Neural cell (in vitro differentiated cells): ENCODE measurements around the gene UBE2V1.

Source experiments
- CTCF ChIP-seq: fragments of 450-650 bp; IDR thresholded peaks from 2 replicates; pipeline ENCODE4 v1.5.1; 2014; ENCODE audit warnings: antibody characterized with exemption, mild to moderate bottlenecking, moderate library complexity; ENCODE audit not compliant: poor library complexity, severe bottlenecking
- EP300 ChIP-seq: fragments of 450-650 bp; conservative IDR thresholded peaks from 2 replicates; pipeline ENCODE4 v1.6.1; 2014; ENCODE audit warnings: antibody characterized with exemption, mild to moderate bottlenecking, moderate library complexity; ENCODE audit not compliant: poor library complexity, severe bottlenecking
- EZH2 ChIP-seq: fragments of 200-600, 300-800 bp; shearing (Covaris generic), sonication (generic); IDR thresholded peaks from 2 replicates; pipeline ENCODE4 v1.6.1; 2014; ENCODE audit warnings: antibody characterized with exemption, low read length, borderline replicate concordance, mild to moderate bottlenecking; ENCODE audit not compliant: insufficient read depth, poor library complexity, severe bottlenecking
- POLR2AphosphoS5 ChIP-seq: IDR thresholded peaks from 2 replicates; pipeline ENCODE4 v1.6.1; 2012

GRCh38 chr20:50093240-50093639 lies 19.7 kb downstream of the UBE2V1 start:
- TF ChIP-seq CTCF (no peak), EZH2 (no peak), POLR2AphosphoS5 (no peak), EP300 (no peak)
